Left ventricle myocardium superior (tissue), 1 donor: ENCODE data around the gene HERC4. TPM values are rescaled to one million over a fixed set of nuclear protein-coding genes. Genes with fewer than 3 reads are reported as not detected.
A peak's percentile ranks its signal among the peaks of the same experiment; 100 is the strongest.
"Not testable (repeated sequence)": the region's sequence is repeated elsewhere in the genome, so short reads cannot be mapped to it uniquely, and the experiment has no call there.

ENCODE experiments used
- ATAC-seq: fragments of 200-7000 bp; cut with Tn5 transposase; one replicate; pipeline ENCODE4 v1.9.1; 2020; ENCODE audit warnings: mild to moderate bottlenecking, moderate library complexity
- DNase-seq: peaks from one replicate; pipeline ENCODE4 v3.0.0-alpha.2; 2020
- intact Hi-C: fragments of 100-400 bp; cut with micrococcal nuclease; formaldehyde crosslinking; loops from one replicate; pipeline ENCODE4 v1.11.0; 2022
- total RNA-seq: library from RNA; stranded (reverse); fragmentation: NEBNext Ultra II Directional; extraction: Animal tissue kit (Norgen Biotek cat#: 25700); gene quantifications from one replicate; pipeline ENCODE4 v1.2.1, GENCODE V29; 2021
- donor health status: DM: no; HTN: yes; CAD: no; lungs with severe emphysema.

HERC4 gene
- total RNA-seq, 1 donor from 2014 or later: 28.3 TPM

DNA sequence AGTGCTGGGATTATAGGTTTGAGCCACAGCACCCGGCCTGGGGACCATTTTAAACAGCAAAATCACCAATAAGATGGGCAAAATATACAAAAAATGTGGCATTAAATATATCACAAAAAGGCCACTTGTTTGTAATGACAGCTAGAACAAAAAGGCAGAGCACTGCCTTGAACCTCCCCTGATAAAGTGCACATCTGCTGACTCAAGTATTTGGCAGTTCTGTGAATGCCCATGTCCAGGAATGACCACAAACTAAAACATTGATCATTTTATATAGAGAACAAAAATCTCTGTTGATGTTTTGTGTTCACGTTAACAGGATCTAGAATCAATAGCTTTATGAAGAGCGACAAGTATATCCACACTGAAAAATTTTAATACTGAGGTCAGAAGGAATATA is 21.5 kb downstream of the HERC4 start:
- intact Hi-C loops: no loop called here
- no peak for DNase-seq
- ATAC-seq: no peak

DNA sequence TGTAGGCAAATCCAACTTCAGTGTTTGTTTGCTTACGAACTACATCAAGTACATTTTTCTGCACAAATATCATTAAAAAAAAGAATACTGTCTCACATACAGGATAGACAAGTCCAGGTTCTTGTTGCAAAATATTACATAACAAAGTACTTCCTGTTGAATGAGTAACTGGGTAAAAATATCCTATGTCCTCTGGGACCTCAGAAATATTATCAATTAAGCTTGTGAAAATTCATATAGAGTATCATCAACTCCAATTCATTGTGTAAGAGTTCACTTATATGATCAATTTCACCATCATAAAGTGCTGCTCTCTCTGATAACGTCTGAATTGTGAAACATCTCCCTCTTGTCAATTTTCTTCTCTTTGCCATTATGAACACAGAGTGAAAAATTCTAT is 22.6 kb downstream of the HERC4 start:
- intact Hi-C loops: no loop called here
- DNase-seq: no peak
- ATAC-seq: no peak

DNA sequence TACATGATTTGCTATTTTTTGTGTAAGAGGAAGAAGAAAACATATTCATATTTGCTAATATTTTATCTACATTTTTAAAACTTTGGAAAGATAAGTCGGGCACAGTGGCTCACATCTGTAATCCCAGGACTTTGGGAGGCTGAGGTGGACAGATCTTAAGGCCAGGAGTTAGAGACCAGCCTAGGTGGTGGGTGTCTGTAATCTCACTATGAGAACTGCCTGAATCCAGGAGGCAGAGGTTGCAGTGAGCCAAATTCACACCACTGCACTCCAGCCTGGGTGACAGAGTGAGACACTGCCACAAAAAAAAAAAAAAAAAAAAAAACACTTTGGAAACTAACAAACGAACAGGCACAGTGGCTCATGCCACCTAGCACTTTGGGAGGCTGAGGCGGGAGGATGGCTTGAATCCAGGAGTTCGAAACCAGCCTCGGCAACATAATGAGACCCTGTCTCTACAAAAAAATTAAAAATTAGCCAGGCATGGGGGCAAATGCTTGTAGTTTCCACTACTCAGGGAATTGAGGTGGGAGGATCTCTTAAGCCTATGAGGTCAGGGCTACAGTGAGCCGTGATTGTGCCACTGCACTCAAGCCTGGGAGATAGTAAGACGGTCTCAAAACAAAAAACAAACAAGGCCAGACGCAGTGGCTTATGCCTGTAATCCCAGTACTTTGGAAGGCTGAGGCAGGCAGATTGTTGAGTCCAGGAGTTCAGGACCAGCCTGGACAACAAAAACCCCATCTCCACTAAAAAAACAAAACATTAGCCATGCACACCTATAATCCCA is 25.6 kb downstream of the HERC4 start:
- intact Hi-C loops: no loop called here
- DNase-seq: no peak
- ATAC-seq: no peak

DNA sequence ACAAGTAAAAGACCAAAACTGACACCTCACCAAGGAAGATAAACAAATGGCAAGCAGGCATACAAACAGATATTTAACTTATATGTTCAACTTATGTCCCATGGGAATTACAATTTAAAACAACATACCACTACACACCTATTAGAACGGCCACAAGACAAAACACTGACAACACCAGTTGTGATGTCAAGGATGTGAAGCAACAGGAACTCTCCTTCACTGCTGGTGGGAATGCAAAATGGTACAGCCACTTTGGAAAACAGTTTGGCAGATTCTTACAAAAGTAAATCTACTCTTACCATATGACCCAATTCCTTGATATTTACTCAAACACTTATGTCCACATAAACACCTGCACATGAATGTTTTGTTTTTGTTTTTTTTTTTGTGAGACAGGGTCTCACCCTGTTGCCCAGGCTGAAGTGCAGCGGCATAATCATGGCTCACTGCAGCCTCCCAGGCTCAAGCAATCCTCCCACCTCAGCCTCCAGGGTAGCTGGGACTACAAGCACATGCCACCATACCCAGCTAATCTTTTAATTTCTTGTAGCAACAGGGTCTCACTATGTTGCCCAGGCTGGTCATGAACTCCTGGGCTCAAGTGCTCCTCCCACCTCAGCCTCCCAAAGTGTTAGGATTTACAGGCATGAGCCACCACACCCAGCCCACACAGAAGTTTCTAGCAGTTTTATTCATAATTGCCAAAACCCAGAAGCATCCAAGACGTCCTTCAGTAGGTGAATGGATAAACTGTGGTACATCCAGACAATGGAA is 27.3 kb downstream of the HERC4 start:
- no peak for ATAC-seq
- DNase-seq: no peak
- intact Hi-C loops: no loop called here

DNA sequence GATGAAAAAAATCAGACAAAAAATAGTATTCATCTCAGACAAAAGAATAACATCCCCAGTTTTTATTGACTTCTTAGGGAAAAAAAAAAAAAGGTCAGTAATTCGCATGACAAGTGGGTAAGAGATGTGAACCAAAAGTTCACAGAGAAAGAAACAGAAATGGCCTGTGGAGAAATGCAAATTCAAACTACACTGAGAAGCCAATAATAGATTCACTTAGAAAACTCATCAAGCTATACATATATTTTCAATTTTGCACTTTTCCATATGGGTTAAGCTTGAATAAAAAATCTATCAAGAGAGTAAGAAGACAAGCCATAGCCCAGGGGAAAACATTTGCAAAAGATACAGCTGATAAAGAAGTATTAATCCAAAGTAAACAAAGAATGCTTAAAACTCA is 28.0 kb downstream of the HERC4 start:
- DNase-seq: no peak
- intact Hi-C loops: no loop called here
- ATAC-seq: no peak

DNA sequence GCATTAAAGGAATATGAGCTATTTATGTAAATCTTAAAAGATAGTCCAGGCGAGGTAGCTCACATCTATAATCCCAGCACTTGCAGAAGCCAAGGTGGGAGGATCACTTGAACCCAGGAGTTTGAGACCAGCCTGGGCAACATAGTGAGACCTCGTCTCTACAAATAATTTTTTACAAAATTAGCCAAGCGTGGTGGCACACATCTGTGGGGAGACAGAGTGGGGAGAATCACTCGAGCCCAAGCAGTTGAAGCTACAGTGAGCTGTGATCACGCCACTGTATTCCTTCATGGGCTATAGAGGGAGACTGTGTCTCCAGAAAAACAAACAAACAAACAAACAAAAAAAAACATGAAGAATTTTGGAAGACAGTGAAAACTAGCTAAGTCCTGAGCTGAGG is 28.4 kb downstream of the HERC4 start:
- intact Hi-C loops: no loop called here
- ATAC-seq (no peak), DNase-seq (no peak)

DNA sequence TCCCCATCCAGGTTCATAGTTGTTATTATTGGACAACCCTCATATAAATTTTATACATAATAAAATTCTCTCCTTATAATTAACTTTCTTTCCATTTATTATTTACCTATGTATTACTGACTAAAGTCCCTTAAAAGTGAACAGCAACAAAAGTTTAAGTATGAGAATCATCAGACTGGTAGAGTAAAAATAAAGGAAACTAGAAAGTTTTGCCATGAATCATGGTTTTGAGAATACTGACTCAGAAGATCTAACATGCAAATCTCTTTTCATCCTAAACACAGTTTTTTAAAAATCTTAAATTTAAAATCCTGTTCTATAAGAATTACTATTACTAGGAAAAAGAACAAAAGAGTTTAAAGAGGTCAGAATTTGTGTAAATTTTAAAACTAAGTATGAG is 32.1 kb downstream of the HERC4 start:
- intact Hi-C loops: no loop called here
- DNase-seq: no peak
- ATAC-seq: no peak

DNA sequence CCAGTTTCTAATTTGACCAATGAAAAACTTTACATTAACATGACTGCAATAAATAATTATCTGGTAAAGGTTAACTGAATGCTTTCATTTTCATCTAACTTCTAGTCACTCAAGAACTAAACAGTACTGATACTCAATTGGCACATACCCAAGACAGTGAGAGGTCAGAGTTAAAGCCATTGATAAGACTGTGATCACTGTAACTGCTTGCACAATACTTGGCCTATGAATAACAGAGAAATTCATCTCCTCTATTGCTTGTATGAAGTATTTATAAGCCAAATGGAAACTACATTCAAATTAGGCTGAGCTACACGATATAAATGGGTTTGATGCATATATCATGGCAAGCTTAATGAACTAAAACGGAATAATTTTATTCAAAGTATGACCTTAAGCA is 43.0 kb downstream of the HERC4 start:
- DNase-seq: no peak
- ATAC-seq: no peak

DNA sequence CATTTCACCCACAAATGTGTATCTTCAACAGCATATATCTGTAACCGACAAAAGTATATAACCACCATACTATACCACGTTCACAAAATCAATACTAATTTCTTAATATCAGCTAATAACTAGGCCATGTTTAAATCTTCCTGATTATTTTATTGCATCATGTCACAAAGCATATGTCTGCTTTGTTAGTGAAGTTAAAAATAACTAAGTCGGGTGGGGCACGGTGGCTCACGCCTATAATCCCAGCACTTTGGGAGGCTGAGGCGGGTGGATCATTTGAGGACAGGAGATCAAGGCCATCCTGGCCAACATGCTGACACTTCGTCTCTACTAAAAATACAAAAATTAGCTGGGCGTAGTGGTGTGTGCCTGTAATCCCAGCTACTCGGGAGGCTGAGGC is 47.7 kb downstream of the HERC4 start:
- intact Hi-C loops: no loop called here
- no peak for DNase-seq
- no peak for ATAC-seq

More for the DNA sequence above, 43.0 kb downstream of the HERC4 start:
- intact Hi-C loops: no loop called here

DNA sequence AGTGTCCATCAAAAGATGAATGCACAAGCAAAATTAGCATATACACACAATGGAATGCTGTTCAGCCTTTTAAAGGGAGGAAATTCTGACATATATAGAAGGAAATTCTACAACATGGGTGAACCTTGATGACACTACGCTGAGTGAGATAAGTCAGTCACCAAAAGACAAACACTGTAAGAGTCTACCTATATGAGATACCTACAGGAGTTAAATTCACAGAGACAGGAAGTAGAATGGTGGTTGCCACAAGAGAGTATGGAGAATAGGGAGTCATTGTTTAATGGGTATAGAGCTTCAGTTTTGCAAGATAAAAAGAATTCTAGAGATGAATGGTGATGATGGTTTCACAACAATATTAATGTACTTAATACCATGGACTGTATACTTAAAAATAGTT is 51.8 kb downstream of the HERC4 start:
- DNase-seq: no peak
- intact Hi-C loops: no loop called here
- ATAC-seq: no peak

DNA sequence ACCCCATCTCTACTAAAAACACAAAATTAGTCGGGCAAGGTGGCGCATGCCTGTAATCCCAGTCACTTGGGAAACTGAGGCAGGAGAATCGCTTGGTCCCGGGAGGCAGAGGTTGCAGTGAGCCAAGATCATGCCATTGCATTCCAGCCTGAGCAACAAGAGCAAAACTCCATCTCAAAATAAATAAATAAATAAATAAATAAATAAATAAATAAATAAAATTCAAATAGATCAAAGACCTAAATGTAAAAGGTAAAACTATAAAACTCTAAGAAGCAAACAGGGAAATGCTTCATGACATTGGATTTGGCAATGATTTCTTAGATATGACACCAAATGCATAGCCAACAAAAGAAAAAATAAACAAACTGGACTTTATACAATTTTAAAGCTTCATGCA is 52.8 kb downstream of the HERC4 start:
- ATAC-seq, intact Hi-C loops, DNase-seq: not testable (repeated sequence)

DNA sequence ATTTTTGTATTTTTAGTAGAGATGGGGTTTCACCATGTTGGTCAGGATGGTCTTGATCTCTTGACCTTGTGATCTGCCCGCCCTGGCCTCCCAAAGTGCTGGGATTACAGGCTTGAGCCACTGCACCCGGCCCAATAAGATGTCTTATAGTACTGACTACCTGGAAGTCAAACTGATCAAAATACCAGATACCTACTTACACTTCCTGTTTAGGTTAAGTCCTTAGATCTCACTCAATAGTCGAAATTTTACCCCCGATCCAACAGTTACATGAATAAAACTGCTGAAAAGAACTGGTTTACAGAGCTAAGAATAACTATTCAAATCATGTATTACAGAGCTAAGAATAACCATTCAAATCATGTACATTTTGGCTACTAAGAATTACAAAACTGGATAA is 58.6 kb downstream of the HERC4 start:
- DNase-seq, ATAC-seq, intact Hi-C loops: not testable (repeated sequence)

DNA sequence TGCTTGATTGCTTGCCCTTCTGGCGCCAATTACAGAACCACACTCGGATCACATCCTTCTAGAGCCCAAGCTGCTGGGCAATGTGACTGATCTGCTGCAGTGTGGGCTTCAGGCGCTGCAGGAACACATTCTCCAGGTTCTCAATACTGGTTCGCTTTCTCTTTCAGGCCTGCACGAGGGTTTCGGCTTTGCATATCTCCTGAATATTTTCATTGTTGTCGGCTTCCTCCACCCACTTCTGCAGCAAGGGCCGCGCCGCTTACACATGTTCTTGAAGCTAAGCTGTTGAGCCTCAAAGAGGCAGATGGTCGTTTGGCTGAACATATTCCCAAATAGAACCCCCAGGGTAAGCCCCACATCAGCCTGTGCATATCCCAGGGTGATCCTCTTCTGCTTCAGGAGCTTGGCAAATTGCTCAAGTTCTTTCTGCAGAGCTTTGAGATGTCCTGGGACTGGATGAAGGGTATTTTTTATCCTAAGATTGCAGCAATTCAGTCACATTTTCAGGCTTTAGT is 64.6 kb downstream of the HERC4 start:
- DNase-seq: no peak

DNA sequence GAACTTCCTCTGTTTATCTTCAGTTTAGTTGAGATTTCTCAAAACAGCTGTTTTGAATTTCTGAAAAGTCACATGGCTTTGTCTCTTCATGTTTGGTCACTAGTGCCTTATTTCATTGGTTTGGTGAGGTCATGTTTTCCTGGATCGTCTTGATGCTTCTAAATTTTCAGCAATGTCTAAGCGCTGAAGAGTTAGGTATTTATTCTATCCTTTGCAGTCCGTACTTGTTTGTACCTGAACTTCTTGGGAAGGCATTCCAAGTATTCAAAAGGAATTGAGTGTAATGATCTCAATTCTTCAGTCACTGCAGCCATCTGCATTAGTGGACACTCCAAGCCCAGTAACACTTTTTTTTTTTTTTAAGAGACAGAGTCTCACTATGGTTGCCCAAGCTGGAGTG is 67.7 kb downstream of the HERC4 start:
- ATAC-seq (no peak), DNase-seq (no peak)
- intact Hi-C loops: no loop called here

More for the DNA sequence above, 64.6 kb downstream of the HERC4 start:
- intact Hi-C loops: no loop called here
- ATAC-seq: no peak

DNA sequence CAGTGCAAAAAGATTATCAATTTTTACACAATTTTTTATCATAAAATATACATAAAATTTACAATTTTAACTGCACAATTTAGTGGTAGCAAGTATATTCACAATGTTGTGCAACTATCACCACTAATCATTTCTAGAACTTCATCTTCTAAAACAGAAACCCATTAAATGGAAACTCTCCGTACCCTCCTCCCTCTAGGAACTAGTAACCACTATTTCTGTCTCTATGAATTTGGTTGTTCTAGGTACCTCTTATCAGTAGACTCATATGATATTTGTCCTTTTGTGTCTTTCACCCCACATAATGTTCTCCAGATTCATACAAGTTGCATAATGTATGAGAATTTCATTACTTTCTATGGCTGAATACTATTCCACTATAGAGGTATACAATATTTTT is 73.5 kb downstream of the HERC4 start:
- DNase-seq (no peak), ATAC-seq (no peak)
- intact Hi-C loops: no loop called here

DNA sequence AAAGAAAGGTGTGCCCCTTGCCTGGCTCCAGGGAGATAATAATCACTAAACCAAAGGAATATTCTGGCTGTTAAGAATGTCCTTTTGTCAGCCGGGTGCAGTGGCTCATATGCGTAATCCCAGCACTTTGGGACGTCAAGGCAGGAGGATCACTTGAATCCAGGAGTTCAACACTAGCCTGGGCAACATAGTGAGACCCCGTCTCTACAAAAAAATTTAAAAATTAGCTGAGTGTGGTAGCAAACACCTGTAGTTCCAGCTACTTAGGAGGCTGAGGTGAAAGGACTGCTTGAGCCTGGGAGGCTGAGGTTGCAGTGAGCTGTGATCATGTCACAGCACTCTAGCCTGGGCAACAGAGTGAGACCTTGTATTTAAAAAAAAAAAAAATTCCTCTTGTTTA is 74.1 kb downstream of the HERC4 start:
- intact Hi-C loops: no loop called here
- DNase-seq (no peak), ATAC-seq (no peak)

DNA sequence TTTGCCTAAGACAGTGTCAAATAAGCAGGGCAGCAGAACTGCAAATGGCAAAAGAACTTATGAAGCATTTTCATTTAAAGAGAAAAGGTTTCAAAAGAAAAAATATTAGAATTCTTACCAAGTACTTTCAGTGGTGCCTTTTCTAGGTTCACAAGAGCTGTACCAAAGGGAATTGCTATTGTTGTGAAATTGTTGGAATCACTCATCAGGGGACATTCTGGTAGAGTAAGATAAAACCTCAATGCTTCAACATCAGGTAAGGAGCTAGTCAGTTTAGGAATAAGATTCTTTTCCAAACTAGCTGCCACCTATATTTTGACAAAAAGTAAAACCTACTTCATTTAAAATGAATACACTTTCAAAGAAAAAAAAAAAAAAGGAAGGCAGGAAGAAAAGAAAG is 85.0 kb downstream of the HERC4 start:
- ATAC-seq (no peak), DNase-seq (no peak)
- intact Hi-C loops: no loop called here

DNA sequence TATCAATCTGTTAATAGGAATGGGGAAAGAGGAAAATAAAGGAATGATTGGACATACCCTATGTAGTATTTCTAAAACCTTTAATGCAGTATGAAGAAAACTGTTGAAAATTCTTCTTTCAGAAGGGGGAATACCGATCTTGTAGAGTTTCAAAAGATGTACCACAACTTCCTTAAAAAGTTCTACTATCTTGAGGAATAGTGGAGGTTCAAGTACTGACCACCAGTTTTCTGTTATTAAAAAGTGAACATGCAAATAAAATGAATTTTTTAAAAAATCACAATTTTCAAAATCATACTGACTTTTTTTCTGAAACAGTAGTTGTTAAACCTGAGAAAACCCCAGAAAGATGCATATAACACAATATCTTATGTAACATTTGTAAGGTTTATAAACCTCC is 86.5 kb downstream of the HERC4 start:
- intact Hi-C loops: no loop called here
- DNase-seq: no peak
- no peak for ATAC-seq

DNA sequence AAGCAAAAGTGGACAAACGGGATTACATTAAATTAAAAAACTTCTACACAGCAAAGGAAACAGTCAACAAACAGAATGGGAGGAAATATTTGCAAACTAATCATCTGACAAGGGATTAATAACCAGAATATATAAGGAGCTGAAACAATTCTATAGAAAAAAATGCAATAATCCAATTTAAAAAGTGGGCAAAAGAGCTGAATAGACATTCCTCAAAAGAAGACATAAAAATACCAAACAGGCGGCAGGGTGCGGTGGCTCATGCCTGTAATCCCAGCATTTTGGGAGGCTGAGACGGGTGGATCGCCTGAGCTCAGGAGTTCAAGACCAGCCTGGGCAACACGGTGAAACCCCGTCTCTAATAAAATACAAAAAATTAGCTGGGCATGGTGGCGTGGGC is 92.5 kb downstream of the HERC4 start:
- intact Hi-C loops, ATAC-seq, DNase-seq: not testable (repeated sequence)

DNA sequence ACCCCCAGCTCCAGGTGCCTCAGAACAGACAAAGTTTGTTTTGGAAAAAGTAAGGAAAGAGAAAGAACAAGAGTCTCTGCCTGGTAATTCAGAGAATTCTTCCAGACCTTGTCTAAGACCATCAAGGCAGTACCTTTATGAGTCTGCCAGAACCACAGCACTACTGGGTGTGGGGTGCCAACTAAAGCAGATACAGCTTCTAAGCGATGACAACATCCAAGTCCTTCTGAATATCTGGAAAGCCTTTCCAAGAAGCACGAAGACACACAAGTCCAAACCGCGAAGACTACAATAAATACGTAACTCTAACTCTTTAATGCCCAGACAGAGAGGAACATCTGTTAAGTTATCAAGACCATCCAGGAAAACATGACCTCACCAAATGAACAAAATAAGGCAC is 96.3 kb downstream of the HERC4 start:
- peak; percentile 44 for ATAC-seq

DNA sequence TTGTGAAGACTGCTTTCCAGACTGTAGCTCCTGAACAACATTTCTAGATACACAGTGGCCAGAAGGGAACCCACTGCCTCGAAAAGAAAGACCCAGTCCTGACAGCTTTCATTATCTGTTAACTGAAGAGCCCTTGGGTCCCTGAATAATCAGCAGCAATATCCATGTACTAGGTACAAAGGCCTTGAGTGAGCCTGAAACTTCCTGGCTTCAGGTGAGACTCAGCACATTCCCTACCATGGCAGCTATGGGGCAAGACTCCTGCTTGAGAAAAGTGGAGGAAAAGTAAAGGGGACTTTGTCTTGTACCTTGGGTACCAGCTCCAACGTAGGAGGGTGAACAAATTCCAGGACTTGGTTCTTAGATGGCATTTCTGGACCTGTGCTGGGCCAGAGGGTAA is 97.8 kb downstream of the HERC4 start:
- intact Hi-C loops: no loop called here
- ATAC-seq: no peak
- no peak for DNase-seq

More for the DNA sequence above, 96.3 kb downstream of the HERC4 start:
- intact Hi-C loops: no loop called here
- DNase-seq: no peak
